ENCODE results near the gene MZF1. TPM values are rescaled to one million over a fixed set of nuclear protein-coding genes. Genes with fewer than 3 reads are reported as not detected.
"Not testable (repeated sequence)": the region's sequence is repeated elsewhere in the genome, so short reads cannot be mapped to it uniquely, and the experiment has no call there.

MZF1 gene
- total RNA-seq, 1 experiment from 2014 or later = 25.9 TPM

DNA sequence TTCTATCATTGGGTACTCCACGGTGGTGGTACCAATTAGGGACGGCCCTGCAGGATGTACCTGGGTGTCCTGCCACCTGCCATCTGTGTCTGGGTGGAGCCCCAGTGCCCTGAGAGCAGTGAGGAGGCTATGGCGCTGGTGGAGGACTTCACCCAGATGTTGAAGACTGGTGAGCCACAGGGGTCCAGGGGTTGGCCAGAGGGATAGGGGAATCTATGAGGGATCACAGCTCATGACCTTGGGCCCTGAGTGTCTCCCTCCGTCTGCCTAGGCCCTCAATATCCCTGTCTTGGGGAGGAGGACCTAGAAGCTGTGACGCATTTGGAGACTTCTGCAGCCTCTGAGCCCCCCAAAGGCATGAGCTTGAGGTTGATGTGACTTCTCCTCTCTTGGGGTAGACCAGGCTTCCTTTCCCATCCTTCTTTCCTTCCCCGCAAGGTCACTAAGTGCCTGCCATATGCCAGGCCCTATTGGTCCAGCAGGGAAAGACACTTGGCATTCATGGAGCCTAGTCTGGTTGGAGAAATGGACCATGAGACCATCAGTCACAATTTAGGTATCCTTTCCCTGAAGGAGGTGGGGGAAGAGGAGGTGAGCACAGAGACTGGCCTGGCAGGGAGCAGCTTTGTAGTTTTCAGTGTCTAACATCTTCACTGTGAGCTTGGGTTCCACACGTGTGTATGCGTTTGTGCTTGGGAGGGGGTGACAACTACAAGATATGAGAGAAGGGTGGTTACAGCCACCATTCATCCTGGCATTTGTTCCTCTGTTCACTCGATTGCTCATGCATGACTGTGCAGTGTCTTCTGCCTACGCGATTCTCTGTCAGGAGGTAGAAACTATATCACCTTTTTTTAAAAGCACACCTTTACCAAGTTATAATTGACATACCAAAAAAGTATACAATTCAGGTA lies 5.1 kb upstream of the MZF1 start:
- no peaks in the 10 kb centered on the region for H3K9me3 ChIP-seq (ENCODE audit: control insufficient read depth, insufficient read depth, low read depth, low read length)
- ChIA-PET POLR2A (no interaction called here), CTCF (no interaction called here)
- DNase-seq (ENCODE audit: low read depth, low spot score) (no peak), ATAC-seq (no peak)
- TF ChIP-seq, protein P1, sequence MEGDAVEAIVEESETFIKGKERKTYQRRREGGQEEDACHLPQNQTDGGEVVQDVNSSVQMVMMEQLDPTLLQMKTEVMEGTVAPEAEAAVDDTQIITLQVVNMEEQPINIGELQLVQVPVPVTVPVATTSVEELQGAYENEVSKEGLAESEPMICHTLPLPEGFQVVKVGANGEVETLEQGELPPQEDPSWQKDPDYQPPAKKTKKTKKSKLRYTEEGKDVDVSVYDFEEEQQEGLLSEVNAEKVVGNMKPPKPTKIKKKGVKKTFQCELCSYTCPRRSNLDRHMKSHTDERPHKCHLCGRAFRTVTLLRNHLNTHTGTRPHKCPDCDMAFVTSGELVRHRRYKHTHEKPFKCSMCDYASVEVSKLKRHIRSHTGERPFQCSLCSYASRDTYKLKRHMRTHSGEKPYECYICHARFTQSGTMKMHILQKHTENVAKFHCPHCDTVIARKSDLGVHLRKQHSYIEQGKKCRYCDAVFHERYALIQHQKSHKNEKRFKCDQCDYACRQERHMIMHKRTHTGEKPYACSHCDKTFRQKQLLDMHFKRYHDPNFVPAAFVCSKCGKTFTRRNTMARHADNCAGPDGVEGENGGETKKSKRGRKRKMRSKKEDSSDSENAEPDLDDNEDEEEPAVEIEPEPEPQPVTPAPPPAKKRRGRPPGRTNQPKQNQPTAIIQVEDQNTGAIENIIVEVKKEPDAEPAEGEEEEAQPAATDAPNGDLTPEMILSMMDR (IDR thresholded peaks at IDR 0.05) = no peak
- TF ChIP-seq POLR2AphosphoS5 (IDR thresholded peaks at IDR 0.05; ENCODE audit: low read depth, low read length) = no peak
- no peak for TF ChIP-seq TCF7L2 (IDR thresholded peaks at IDR 0.05; ENCODE audit: low read depth, low read length)
- TF ChIP-seq REST (IDR thresholded peaks at IDR 0.05; ENCODE audit: insufficient read depth in 1 of 2, low read depth in 2 of 2, low read length in 1 of 2) = no peak
- TF ChIP-seq SIN3A (IDR thresholded peaks at IDR 0.05; ENCODE audit: borderline replicate concordance, insufficient read depth, low read depth, low read length) = no peak
- no TSS peak for BruUV-seq (replicated peaks)
- intact Hi-C loops (cut with micrococcal nuclease; ENCODE audit: unreplicated experiment) (no loop called here), in situ Hi-C loops (cut with HindIII; ENCODE audit: low pct_unique_long_range_greater_than_20kb, low sequenced_read_pairs) (no loop called here)
- H3K27ac ChIP-seq (ENCODE audit: low read length) = no peak overlapping the region
- no peak overlapping the region for H3K4me3 ChIP-seq (ENCODE audit: low read depth in 2 of 2, low read length in 2 of 2)
- no peaks in the 10 kb centered on the region for H3K36me3 ChIP-seq (ENCODE audit: control insufficient read depth, insufficient read depth, low read length)
- H3K27me3 ChIP-seq (ENCODE audit: control insufficient read depth, insufficient read depth, low read length) = no peaks in the 10 kb centered on the region
- H3K4me1 ChIP-seq (ENCODE audit: control insufficient read depth, insufficient read depth, low read length) = peaks cover 9% of the 10 kb centered on the region

DNA sequence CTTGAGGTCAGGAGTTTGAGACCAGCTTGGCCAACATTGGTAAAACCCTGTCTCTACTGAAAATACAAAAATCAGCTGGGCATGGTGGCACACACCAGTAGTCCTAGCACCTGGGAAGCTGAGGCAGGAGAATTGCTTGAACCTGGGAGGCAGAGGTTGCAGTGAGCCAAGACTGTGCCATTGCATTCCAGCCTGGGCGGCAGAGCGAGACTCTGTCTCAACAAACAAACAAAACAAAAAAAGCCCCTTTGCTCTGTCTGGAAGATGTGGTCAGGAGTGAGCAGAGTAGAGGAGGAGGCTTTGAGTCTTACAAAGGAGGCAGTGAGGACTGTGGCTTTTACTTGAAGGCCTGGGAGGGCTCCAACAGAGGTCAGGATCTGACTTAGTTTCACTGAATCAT lies 4.4 kb upstream of the MZF1 start:
- H3K4me1 ChIP-seq (ENCODE audit: control insufficient read depth, insufficient read depth, low read length); H3K27me3 ChIP-seq (ENCODE audit: control insufficient read depth, insufficient read depth, low read length); H3K9me3 ChIP-seq (ENCODE audit: control insufficient read depth, insufficient read depth, low read depth, low read length); H3K36me3 ChIP-seq (ENCODE audit: control insufficient read depth, insufficient read depth, low read length); intact Hi-C loops (cut with micrococcal nuclease; ENCODE audit: unreplicated experiment); H3K4me3 ChIP-seq (ENCODE audit: low read depth in 2 of 2, low read length in 2 of 2); BruUV-seq (replicated peaks); H3K27ac ChIP-seq (ENCODE audit: low read length); ATAC-seq; CTCF ChIA-PET; DNase-seq (ENCODE audit: low read depth, low spot score); POLR2A ChIA-PET; in situ Hi-C loops (cut with HindIII; ENCODE audit: low pct_unique_long_range_greater_than_20kb, low sequenced_read_pairs): not testable (repeated sequence)

Data from Panc1 (cell line).